ENCODE measurements around the gene AZU1.

The AZU1 gene

DNA sequence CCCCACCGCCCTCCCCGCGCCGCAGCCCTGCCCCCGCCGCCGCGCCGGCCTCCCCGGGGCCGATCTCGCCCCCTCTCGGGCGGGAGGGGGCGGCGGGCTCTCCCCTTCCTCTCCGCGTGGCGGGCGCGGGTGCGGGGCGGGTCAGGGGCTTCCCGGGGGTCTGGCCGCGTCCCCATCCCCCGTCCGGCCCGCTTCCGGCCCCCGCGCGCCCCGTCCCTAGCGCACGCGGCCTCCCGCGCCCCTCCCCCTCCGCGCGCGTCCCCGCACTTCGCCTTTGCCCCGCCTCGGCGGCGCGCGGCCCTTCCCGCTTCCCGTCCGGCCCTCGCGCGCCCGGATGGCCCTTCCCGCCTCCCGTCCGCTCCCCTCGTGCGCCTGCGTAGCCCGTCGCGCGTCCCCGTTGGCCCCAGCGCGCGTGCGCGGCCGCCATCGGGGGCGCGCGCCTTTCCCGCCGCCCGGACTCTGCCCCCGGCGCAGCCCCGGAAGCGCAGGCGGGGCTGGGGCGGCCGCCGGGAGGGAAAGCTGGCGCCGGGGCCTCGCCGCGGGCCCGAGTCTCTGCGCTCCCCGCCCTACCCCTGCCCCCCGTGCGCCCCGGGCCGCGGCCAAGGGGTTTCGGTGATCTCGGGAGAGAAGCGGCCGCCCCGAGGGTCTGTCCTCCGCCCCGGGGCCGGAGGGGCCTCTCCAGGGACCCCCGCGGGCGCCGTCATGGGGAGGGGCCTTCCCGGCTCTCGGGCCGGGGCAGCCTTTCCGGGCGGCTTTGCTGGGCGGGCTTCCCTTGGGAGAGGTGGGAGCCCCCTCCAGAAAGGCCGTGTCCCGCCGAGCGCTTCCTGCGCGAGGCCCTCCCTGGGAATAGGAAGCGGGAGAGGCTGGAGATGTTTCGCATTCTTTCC is 29.9 kb upstream of the AZU1 start:
- DNase-seq, result peak; percentile 96

DNA sequence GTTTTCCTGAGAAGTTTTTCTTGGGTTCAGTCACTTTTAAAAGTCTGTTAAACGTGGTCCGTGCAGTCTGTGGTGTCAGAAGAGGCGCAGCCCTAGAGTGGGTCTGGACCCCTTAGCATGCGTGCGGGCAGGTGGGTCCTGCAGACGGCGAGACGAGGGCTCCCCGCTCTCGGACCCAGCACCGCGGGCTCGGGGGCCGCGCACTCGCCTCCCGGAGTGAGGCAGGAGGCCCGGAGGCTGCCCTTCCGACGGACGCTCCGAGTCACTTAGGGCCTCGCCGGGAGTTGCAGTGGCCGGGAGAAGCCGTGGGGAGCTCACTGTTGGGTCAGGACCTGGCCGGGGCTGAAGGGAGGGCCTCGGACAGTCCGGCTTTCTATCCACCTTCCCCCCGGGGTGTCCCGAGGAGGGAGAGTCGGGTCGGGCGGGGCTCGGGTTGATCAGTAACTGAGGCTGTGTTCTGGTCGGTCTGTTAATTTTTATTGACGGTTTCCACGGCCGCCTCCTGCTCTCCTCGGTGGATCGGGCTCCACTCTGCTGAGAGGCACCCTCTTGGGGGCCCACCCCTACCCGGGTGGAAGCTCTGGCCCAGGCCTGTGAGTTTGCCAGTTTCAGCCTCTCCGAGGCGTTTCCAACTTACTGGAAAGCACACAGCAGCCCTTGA is 29.1 kb upstream of the AZU1 start:
- DNase-seq, result peak; percentile 18

DNA sequence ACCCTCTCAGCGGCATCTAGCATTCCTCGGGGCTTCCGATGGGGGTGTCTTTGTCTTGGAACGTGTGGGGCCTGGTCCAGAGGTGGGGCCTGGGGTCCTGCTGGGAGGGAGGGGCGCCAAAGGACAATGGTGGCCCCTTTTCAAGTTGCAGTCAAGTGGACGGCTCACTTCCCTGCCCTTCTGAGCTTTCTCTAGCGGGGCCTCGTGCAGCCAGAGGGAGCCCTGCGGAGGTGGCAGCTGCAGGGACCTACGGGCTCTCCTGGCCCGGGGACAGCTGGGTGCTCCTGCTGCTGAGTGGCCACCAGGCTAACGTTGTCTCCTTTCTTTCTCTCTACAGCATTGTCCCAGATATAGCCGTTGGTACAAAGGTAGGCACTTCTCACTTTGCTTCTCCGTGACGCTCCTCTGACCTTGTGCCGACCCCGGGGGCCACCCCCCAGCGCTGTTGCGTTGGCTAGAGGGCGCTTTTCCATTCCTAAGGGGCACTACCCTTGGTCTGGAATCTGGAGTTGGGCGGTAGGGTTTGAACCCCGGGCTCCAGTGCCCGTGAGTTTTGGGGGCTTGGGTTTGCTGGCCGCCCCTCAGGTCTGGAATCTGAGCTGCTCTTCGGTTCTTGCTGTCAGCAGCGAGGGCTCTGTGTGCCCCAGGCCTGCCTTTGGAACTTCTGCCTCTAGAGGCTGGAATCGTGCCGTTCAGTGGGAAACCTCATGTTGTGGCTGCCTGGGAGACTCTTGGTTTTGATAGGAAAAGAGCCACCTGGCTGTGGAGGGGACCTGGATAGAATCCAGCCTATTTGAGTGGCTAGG is 28.4 kb upstream of the AZU1 start:
- peak; percentile 21 for DNase-seq

DNA sequence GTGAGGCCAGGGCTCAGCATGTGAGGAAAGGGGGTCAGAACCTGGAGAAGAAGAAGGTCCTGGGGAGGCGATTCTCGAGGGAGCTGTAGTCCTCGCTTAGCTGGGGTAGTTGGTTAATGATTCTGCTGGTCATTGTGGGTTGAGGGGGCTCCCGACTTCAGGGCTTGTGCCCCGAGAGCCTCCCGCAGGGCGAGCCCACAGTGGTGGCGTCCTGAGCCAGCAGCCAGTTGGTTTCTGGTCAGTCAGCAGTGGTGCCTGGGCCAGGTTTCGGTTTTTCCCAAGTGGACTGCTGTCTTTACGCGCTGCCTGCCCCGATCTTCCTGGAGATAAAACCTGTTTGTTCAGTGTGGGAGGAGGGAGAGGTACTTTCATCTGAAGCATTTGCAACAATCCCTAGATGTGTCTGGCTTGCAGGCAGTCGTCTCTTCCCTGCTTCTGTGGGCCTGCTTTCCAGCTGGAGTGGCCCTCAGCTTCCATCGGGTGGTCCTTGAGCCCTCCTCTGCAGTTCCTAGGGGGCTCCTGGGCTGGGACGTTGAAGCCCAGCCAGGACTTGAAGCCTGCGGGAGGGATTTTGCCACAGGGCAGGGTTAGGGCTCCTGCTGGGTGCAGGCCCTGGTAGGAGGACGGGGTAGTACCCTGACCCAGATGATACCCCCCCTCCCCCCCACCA is 27.1 kb upstream of the AZU1 start:
- DNase-seq, result no peak

DNA sequence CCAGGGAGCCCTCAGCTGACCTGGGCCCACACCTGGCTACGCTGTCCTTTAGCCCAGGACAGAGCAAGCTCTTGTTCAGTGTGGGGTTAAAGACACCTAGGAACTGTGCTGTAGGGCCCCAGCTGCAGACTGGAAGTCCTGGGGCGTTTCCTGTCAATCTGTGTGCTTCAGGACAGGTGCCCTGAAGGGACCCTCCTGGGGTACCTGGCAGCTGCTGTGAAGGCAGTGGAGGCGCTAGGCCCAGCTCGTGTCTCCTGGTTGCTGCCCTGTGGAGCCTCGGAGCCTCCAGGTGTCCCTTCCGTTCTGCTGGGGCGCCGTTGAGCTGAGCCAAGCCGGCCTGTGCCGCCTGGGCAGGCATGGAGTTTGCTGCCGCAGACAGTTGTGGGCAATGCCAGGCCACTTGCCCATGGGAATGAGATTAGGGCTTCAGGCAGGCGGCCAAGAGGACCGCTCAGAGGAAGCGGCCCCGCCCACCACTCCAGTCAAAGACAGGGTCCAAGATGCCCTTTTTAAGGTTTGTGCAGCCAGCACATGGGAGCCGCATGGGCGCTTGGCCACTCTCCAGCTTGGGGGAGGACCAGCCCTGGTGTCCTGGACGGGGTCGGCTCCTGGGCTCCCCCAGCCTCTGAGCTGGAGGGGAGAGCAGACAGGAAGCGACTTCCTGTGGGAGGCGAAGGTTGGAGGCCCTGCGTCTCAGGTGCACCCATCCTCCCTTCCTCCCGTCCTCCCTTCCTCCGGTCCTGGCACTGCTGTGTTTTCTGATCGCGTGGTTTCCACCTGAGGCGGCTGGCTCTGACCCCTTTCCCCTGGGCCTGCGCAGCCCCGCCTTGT is 26.4 kb upstream of the AZU1 start:
- DNase-seq, result peak; percentile 29

DNA sequence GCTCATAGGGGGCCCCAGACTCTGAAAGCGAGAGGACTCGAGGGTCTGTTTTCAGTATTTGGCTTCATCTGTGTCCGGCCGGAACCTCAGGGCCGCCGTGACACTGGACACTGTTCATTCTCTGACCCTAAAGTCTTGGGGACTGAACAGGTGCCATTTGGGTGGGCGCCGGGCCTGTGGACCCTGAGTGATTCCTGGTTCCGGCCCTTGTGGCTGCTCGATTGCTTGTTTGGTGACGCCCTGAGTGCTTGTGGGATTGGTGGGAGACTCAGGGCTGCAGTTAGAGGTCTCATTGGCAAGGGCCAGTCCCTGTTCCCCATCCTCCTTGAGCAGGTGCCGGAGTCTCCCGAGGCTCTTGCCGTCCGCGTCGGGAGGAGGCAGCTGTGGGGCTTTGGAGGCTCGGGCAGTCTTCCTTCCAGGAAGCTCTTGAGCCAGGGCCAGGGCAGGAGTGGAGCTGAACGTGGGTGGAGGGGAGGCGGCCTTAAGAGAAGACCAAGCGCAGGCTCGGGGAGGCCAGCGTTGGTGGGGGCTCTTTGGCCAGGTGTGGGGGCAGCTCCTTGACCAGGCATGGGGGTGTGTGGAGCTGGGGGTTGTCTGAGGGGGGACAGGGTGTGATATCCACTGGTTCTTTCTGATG is 25.7 kb upstream of the AZU1 start:
- DNase-seq, result no peak

DNA sequence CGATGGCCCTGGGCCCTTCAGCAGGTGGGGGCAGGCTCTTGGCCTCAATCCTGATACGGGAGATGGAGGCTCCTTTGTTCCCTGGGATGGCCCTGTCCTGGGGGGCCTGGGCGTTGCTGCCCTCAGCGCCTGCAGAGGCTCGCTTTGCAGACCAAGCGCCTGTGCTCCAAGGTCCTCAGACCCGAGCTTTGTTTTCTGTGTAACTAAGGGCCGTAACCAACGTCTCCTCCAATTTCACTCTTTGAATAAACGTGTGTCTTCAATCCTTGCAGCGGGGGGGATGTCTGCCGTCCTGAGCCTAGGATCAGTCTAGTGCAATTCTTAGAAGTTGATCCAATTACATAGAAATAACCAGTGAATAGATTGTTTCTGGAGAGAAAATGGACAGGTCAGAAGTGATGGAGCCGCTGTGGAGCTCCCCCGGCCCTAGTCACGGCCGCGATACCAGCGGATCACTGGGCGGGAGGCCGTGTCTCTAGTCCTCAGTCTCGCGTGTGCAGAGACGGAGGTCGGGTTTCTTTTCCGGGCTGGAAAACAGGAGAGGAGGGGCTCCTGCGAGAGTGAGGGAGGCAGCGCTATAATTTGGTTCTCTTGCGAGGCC is 25.0 kb upstream of the AZU1 start:
- no peak for DNase-seq

DNA sequence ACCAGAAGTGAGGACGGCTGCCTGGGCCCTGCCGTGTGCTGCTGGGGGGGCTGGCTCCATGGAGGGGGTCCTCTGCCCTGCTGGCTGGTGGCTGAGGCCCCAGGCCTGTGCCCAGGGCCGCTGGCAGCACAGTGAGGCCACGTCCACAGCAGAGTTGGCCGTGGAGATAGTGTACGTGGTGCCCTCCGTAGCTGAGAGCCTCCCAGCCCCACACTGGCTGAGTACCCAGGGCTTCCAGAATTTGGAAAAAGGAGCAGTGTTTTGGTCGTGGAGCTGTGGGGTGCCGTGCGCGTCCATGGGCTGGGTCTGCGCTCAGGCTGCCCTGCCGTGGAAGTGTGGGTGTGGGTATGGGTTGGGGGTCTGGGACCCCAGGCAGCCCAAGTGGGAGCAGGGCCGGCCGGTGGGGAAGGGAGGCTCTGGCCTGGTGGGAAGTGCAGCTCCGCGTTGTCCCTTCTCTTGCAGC is 24.5 kb upstream of the AZU1 start:
- no peak for DNase-seq

DNA sequence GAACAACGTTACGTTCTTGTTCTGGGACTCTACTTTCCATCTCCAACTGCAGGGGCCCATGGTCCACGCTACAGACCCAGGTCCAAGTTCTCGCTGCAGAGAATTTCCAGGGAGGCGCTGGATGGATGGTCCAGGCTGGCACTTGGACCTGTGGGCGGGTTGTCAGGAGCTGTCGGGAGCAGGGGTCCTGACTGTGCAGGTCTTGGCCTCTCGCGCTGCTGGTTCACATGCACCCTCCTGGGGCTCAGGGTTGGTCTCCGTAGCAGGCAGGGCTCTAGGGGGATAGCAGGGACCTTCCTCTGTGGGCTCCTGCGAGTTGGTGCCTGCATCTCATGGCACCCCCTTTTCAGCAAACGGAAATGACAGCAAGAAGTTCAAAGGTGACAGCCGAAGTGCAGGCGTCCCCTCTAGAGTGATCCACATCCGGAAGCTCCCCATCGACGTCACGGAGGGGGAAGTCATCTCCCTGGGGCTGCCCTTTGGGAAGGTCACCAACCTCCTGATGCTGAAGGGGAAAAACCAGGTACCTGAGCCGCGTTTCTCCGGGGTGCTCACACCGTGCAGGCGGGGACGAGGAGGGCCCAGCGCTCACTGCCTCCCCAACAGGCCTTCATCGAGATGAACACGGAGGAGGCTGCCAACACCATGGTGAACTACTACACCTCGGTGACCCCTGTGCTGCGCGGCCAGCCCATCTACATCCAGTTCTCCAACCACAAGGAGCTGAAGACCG is 23.8 kb upstream of the AZU1 start:
- no peak for DNase-seq

DNA sequence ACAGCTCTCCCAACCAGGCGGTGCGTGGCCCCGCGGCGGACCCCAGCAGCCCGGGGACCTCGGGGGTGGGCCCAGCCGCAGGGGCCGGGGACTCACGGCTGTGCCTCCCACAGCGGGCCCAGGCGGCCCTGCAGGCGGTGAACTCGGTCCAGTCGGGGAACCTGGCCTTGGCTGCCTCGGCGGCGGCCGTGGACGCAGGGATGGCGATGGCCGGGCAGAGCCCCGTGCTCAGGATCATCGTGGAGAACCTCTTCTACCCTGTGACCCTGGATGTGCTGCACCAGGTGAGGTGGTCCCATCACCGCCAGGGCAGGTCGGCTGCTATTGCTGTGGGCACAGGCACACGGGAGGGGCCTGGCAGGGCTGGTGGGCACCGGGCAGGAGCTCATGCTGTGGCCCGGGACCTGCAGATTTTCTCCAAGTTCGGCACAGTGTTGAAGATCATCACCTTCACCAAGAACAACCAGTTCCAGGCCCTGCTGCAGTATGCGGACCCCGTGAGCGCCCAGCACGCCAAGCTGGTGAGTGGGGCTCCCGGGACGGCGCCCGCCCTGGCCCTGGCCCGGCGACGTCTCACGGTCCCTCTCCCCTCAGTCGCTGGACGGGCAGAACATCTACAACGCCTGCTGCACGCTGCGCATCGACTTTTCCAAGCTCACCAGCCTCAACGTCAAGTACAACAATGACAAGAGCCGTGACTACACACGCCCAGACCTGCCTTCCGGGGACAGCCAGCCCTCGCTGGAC is 23.0 kb upstream of the AZU1 start:
- no peak for DNase-seq

DNA sequence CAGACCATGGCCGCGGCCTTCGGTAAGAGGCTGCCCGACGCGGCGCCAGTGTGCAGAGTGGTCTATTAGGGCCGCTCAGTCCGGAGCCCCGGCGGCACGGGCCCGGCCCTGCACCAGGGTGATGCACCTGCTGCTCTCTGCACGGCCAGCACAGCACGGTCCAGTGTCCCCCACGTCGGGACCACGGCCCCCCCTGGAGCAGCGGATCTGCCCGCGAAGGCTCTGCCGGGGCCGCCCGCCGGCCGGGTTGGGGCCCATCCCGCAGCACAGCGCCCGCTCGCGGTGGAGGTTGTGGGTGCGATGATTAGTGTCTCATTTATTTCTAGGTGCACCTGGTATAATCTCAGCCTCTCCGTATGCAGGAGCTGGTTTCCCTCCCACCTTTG is 22.5 kb upstream of the AZU1 start:
- DNase-seq, result no peak

DNA sequence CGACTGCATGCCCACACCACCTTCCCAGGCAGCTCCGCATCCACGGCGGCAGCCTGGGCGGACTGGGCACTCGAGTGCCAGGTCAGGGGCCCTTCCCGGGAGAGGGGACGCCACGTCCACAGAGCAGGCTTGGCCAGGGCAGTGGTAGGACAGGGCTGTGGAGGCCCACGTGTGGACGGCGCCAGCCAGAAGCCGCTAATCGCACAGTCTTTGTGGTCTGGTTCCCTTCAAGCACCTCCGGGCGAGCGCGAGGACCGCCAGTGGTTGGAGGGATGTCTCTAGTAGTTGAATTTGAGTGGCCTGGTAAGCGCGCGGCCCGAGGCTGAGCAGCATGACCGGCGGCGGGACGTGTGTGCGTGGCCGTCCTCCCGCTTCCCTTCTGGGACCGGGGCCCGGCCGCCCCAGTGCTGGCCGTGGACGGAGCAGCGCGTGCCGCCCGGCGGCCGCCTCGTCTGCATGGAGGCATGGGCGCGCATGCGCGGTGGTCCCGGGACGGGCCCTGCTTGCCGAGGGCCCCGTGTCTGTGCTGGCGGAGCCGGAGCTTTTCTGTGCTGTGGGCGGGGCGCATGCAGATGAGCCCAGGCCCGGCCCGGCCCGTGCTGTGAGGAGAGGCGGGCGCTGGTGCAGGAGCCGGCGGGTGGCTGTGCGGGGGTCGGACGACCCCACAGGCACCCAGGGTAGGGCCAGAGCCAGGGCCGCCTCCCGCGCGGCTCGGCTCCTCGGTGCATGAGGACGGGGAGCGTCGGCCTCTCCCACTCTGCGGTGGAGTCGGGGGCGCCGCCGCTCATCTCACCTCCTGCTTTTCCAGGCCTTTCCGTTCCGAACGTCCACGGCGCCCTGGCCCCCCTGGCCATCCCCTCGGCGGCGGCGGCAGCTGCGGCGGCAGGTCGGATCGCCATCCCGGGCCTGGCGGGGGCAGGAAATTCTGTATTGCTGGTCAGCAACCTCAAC is 21.8 kb upstream of the AZU1 start:
- DNase-seq, result no peak

DNA sequence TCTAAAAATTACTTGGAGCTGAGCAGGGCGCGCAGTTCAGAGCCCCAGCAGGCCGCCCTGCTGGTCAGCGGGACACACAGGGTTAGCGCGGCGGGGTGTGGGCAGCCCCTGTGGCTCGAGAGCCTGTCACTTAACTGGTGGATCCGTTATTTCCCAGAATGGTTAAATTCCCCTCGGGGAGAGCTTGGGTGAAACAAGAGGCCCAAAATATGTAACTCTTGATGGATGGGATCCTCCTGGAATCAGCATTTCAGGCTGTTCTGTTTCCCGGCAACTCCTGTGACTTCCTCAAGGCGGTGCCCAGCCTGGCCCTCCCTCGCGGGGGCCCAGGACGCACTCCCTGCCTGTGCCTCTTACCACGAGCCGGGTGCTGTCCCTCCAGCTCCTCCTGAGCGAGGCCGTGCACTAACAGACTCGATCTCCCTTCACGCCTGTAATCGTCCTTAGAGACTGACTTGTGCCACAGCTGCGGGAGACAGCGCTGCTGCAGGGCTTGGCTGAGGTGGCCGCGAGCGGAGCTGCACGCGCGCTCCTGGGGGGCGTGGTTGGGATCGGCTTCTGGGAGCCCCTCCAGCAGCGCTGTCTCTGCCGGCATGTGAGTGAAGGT is 20.7 kb upstream of the AZU1 start:
- DNase-seq, result no peak

DNA sequence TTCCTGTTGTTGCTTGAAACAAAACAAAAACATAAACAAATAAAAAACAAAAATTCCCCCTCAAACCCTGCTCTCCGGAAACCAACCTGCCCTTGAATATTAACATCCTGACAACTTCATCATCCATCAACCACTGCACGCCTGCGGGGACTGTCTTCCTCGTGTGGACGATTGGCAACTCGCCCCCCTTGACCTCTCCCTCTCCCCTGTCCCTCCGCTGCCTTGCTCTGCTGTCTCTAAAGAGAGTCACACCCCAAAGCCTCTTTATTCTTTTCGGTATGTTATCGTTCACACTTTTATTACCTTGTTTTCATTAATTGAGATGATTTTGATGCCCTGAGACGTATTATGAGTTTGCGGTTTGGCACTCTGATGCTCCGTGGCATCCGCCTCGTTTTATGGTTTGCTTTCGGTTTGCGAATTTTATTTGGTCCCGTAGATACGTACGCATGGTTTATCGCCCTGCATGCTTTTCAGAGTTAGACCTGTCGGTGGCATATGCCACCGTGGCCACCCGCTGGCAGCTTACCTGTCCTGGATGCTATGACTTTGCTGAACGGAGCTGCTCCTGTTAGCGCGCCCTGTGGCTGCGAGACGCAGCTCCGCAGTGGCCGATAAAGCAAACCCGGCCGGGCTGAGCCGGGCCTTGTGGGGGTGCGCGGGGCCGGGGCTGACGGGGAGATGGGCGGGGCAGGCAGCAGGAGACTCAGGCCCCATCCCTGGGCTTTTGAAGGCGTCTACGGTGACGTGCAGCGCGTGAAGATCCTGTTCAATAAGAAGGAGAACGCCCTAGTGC is 19.8 kb upstream of the AZU1 start:
- no peak for DNase-seq

DNA sequence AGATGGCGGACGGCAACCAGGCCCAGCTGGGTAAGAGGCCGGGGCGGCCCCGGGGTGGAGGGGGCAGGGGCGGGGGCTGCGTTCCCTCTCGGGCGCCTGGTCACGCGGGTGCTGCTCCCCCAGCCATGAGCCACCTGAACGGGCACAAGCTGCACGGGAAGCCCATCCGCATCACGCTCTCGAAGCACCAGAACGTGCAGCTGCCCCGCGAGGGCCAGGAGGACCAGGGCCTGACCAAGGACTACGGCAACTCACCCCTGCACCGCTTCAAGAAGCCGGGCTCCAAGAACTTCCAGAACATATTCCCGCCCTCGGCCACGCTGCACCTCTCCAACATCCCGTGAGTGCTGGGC is 19.2 kb upstream of the AZU1 start:
- DNase-seq, result no peak

DNA sequence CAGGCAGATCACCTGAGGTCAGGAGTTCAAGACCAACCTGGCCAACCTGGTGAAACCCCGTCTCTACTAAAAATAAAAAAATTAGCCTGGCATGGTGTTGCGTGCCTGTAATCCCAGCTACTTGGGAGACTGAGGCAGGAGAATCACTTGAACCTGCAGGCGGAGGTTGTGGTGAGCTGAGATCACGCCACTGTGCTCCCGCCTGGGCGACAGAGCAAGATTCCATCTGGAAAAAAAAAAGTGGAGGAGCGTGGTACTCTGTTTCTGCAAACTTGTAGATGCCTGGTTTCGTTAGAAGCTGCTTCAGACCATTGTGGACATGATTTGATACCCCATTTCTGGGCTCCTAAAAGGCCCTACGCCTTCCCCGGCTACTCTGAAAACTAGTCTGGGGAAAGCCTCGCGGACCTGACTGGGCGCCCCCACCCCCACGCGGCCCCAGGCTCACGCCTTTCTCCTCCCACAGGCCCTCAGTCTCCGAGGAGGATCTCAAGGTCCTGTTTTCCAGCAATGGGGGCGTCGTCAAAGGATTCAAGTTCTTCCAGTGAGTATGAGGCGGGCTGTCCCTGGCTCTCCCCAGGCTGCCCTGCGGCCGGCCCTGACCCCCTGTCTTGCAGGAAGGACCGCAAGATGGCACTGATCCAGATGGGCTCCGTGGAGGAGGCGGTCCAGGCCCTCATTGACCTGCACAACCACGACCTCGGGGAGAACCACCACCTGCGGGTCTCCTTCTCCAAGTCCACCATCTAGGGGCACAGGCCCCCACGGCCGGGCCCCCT is 17.4 kb upstream of the AZU1 start:
- no peak for DNase-seq

All from activated CD4-positive, alpha-beta T cell treated with anti-CD3 and anti-CD28 coated beads, Interleukin-10, Interleukin-2, amounts not matched to agents 100 ng/mL and 50 ng/mL, durations not matched to agents 16 hours and 8 hours (primary cell).